Thyroid gland (tissue), 4 donors: Measurements from ENCODE around the gene UBE2QL1.

ENCODE experiments used
- CTCF ChIP-seq, 6 experiments: fragments of 200-600 bp in 3 of 6; fragments of 450-650 bp in 3 of 6; sonication (generic) in 3 of 6; IDR thresholded peaks; one replicate each; pipeline ENCODE4 v1.5.1; 2016 to 2019; ENCODE audit warnings: antibody characterized with exemption in 6 of 6, mild to moderate bottlenecking in 2 of 6, inconsistent platforms in 1 of 6, moderate library complexity in 1 of 6
- POLR2A ChIP-seq, 2 donors: fragments of 450-650 bp; IDR thresholded peaks; one replicate each; pipeline ENCODE4 v1.6.1; 2017; ENCODE audit warnings: antibody characterized with exemption in 2 of 2, mild to moderate bottlenecking in 2 of 2, moderate library complexity in 1 of 2

GRCh38 chr5:6491196-6491918 is 42.7 kb downstream of the UBE2QL1 start:
- TF ChIP-seq CTCF (IDR thresholded peaks at IDR 0.05) (no peak), POLR2A (IDR thresholded peaks at IDR 0.05) (no peak)
